HG02885 (cell line): Measurements from ENCODE around the gene ACAP2.
A peak's percentile ranks its signal among the peaks of the same experiment; 100 is the strongest.
"Not testable (repeated sequence)": the region's sequence is repeated elsewhere in the genome, so short reads cannot be mapped to it uniquely, and the experiment has no call there.

Experiments
- ATAC-seq: cut with Tn5 transposase; IDR thresholded peaks from one replicate; pipeline ENCODE4 v1.9.1; 2021; ENCODE audit warnings: mild to moderate bottlenecking; ENCODE audit not compliant: unreplicated experiment, poor library complexity

ACAP2 gene

GRCh38 chr3:195442573-195443390, at the start of gene ACAP2:
ACAP2 (minus strand) TSS chr3:195443020; CDS start chr3:195442847, 173 bp downstream.
- peak; percentile 92 for ATAC-seq

- no peak for ATAC-seq
These were observed 32.8 kb upstream of the ACAP2 start for GRCh38 chr3:195475614-195476013.

- not testable (repeated sequence) for ATAC-seq
These were observed 32.3 kb upstream of the ACAP2 start for GRCh38 chr3:195475116-195475515.

GRCh38 chr3:195468841-195469240, 26.0 kb upstream of the ACAP2 start:
- no peak for ATAC-seq

GRCh38 chr3:195468391-195468776, 25.6 kb upstream of the ACAP2 start:
- ATAC-seq: no peak

GRCh38 chr3:195467641-195468390, 25.0 kb upstream of the ACAP2 start:
- ATAC-seq: no peak

GRCh38 chr3:195466251-195466650, 23.4 kb upstream of the ACAP2 start:
- no peak for ATAC-seq

GRCh38 chr3:195462922-195463321, 20.1 kb upstream of the ACAP2 start:
- ATAC-seq: not testable (repeated sequence)

- ATAC-seq: no peak
These were observed 19.4 kb upstream of the ACAP2 start for GRCh38 chr3:195462308-195462610.

GRCh38 chr3:195461594-195462307, 18.9 kb upstream of the ACAP2 start:
- no peak for ATAC-seq

- no peak for ATAC-seq
These were observed 17.4 kb upstream of the ACAP2 start for GRCh38 chr3:195460091-195460713.

GRCh38 chr3:195458316-195458717, 15.5 kb upstream of the ACAP2 start:
- ATAC-seq: peak; percentile 69

GRCh38 chr3:195455789-195456188, 13.0 kb upstream of the ACAP2 start:
- ATAC-seq: no peak

GRCh38 chr3:195453236-195453635, 10.4 kb upstream of the ACAP2 start:
- no peak for ATAC-seq

GRCh38 chr3:195451373-195452015, 8.7 kb upstream of the ACAP2 start:
- no peak for ATAC-seq

GRCh38 chr3:195450731-195451229, 8.0 kb upstream of the ACAP2 start:
- ATAC-seq: no peak

- ATAC-seq: no peak
These were observed 5.5 kb upstream of the ACAP2 start for GRCh38 chr3:195448205-195448875.

GRCh38 chr3:195447201-195447600, 4.4 kb upstream of the ACAP2 start:
- ATAC-seq: no peak

- no peak for ATAC-seq
These were observed 3.5 kb upstream of the ACAP2 start for GRCh38 chr3:195446359-195446758.
